CD4-positive, alpha-beta T cell (primary cell): ENCODE measurements around the gene ASTN2. TPM values are rescaled to one million over a fixed set of nuclear protein-coding genes. Genes with fewer than 3 reads are reported as not detected.

Experiments
- ATAC-seq: fragments of 200-7000 bp; cut with Tn5 transposase; one replicate; pipeline ENCODE4 v1.10.0; 2022; ENCODE audit warnings: mild to moderate bottlenecking; ENCODE audit not compliant: poor library complexity
- CTCF ChIA-PET: fragments of 350-600 bp; sonication (Branson Sonifier 250); formaldehyde crosslinking; loops from one replicate; lab custom pipeline; 2021; ENCODE audit warnings: antibody characterized with exemption, inconsistent platforms; lab: Charles Lee
- POLR2A ChIA-PET: fragments of 350-600 bp; sonication (Branson Sonifier 250); formaldehyde crosslinking; loops from one replicate; lab custom pipeline; 2021; ENCODE audit warnings: antibody characterized with exemption, inconsistent platforms; lab: Charles Lee
- DNase-seq, 14 experiments: peaks; one replicate each; pipeline ENCODE4 v3.0.0-alpha.2; 2013 to 2020; ENCODE audit warnings: mixed read lengths in 2 of 14
- H3K27ac ChIP-seq, 2 donors: one replicate each; pipeline versions ENCODE4 v1.5.1 to v1.7.0; 2013; ENCODE audit warnings: low read length in 2 of 2, low read depth in 1 of 2, mild to moderate bottlenecking in 1 of 2
- H3K27me3 ChIP-seq, 2 experiments: 1 replicate in 1 of 2; 2 replicates in 1 of 2; pipeline versions ENCODE4 v1.6.1 to v1.7.0; 2013; ENCODE audit warnings: low read length in 2 of 2, control low read depth in 1 of 2, mild to moderate bottlenecking in 1 of 2, moderate library complexity in 1 of 2; ENCODE audit not compliant: insufficient read depth in 2 of 2, control insufficient read depth in 1 of 2
- H3K36me3 ChIP-seq: one replicate; pipeline ENCODE4 v1.6.1; 2013; ENCODE audit warnings: low read length, control low read depth; ENCODE audit not compliant: insufficient read depth
- H3K4me1 ChIP-seq: one replicate; pipeline ENCODE4 v1.6.1; 2013; ENCODE audit warnings: low read length, control low read depth; ENCODE audit not compliant: insufficient read depth
- H3K4me3 ChIP-seq: one replicate; pipeline ENCODE4 v1.5.1; 2013; ENCODE audit warnings: mild to moderate bottlenecking, low read length, moderate library complexity
- H3K9me3 ChIP-seq, 2 experiments: 1 replicate in 1 of 2; 2 replicates in 1 of 2; pipeline versions ENCODE4 v1.6.1 to v1.7.0; 2013; ENCODE audit warnings: low read length in 2 of 2, mild to moderate bottlenecking in 2 of 2, control low read depth in 1 of 2, moderate library complexity in 1 of 2; ENCODE audit not compliant: control insufficient read depth in 1 of 2, insufficient read depth in 1 of 2
- H3K27ac Mint-ChIP-seq: one replicate; pipeline ENCODE4 v1.8.0; 2020; ENCODE audit warnings: mixed read lengths
- H3K27me3 Mint-ChIP-seq: one replicate; pipeline ENCODE4 v1.8.0; 2021; ENCODE audit warnings: mixed read lengths
- H3K36me3 Mint-ChIP-seq: one replicate; pipeline ENCODE4 v1.8.0; 2021; ENCODE audit warnings: low read depth, mixed read lengths
- H3K4me1 Mint-ChIP-seq: one replicate; pipeline ENCODE4 v1.8.0; 2021; ENCODE audit warnings: low read depth, mixed read lengths
- H3K4me3 Mint-ChIP-seq: one replicate; pipeline ENCODE4 v1.8.0; 2020; ENCODE audit warnings: mild to moderate bottlenecking, mixed read lengths
- H3K9me3 Mint-ChIP-seq: one replicate; pipeline ENCODE4 v1.8.0; 2020; ENCODE audit warnings: mixed read lengths
- CTCF ChIP-seq: fragments of 200-600 bp; IDR thresholded peaks from one replicate; pipeline ENCODE4 v1.8.0; 2022; ENCODE audit warnings: antibody characterized with exemption, mild to moderate bottlenecking
- intact Hi-C, 2 experiments: fragments of 100-400 bp; cut with DNase I in 1 of 2; cut with micrococcal nuclease in 1 of 2; formaldehyde crosslinking; loops; one replicate each; pipeline versions ENCODE4 v1.15.1 to v1.9.0; 2023 to 2025; cut with DNase I, micrococcal nuclease
- total RNA-seq, 174 experiments: library from RNA in 2 of 174; stranded (reverse) in 2 of 174; gene quantifications; one replicate each; pipeline ENCODE4 v1.2.3 and lab custom pipeline; 2021 to 2026

Gene ASTN2
- total RNA-seq, 2 experiments from 2014 or later: 2.3 to 2.4 TPM

GRCh38 chr9:116479056-116479544, 935.8 kb downstream of the ASTN2 start:
- H3K4me3 Mint-ChIP-seq: no peak overlapping the region
- no peaks in the 10 kb centered on the region for H3K9me3 Mint-ChIP-seq
- Histone ChIP-seq H3K4me1 (no peaks in the 10 kb centered on the region), H3K27ac (no peak overlapping the region), H3K9me3 (no peaks in the 10 kb centered on the region), H3K27me3 (no peaks in the 10 kb centered on the region), H3K4me3 (no peak overlapping the region), H3K36me3 (no peaks in the 10 kb centered on the region)
- POLR2A ChIA-PET: no interaction called here
- H3K4me1 Mint-ChIP-seq: no peaks in the 10 kb centered on the region
- H3K27me3 Mint-ChIP-seq: no peaks in the 10 kb centered on the region
- ATAC-seq (no peak), DNase-seq (no peak)
- H3K27ac Mint-ChIP-seq: no peak overlapping the region
- no peak for TF ChIP-seq CTCF
- intact Hi-C loops: no loop called here
- CTCF ChIA-PET: no interaction called here
- peaks cover 9% of the 10 kb centered on the region for H3K36me3 Mint-ChIP-seq

- peaks cover 9% of the 10 kb centered on the region for H3K36me3 Mint-ChIP-seq
- H3K4me1 ChIP-seq: no peaks in the 10 kb centered on the region
- DNase-seq: no peak
- no peak overlapping the region for H3K27ac Mint-ChIP-seq
- no peak overlapping the region for H3K27ac ChIP-seq
- TF ChIP-seq CTCF: no peak
- no peaks in the 10 kb centered on the region for H3K27me3 ChIP-seq
- H3K4me1 Mint-ChIP-seq: no peaks in the 10 kb centered on the region
- H3K9me3 ChIP-seq: no peaks in the 10 kb centered on the region
- no peak for ATAC-seq
- no peaks in the 10 kb centered on the region for H3K27me3 Mint-ChIP-seq
- no peaks in the 10 kb centered on the region for H3K36me3 ChIP-seq
- intact Hi-C loops: no loop called here
- H3K4me3 ChIP-seq: no peak overlapping the region
- CTCF ChIA-PET: no interaction called here
- POLR2A ChIA-PET: no interaction called here
- no peak overlapping the region for H3K4me3 Mint-ChIP-seq
- H3K9me3 Mint-ChIP-seq: no peaks in the 10 kb centered on the region
Measured at GRCh38 chr9:116477584-116478141, 937.2 kb downstream of the ASTN2 start.

- peaks cover 9% of the 10 kb centered on the region for H3K36me3 Mint-ChIP-seq
- no peak for ATAC-seq
- no peaks in the 10 kb centered on the region for H3K4me1 ChIP-seq
- H3K9me3 Mint-ChIP-seq: no peaks in the 10 kb centered on the region
- ChIA-PET POLR2A (no interaction called here), CTCF (no interaction called here)
- TF ChIP-seq CTCF: no peak
- H3K27me3 ChIP-seq: no peaks in the 10 kb centered on the region
- H3K36me3 ChIP-seq: no peaks in the 10 kb centered on the region
- H3K4me3 ChIP-seq: no peak overlapping the region
- no peaks in the 10 kb centered on the region for H3K4me1 Mint-ChIP-seq
- no peak overlapping the region for H3K27ac Mint-ChIP-seq
- no peaks in the 10 kb centered on the region for H3K9me3 ChIP-seq
- intact Hi-C loops: no loop called here
- H3K4me3 Mint-ChIP-seq: no peak overlapping the region
- DNase-seq: no peak
- H3K27me3 Mint-ChIP-seq: no peaks in the 10 kb centered on the region
- no peak overlapping the region for H3K27ac ChIP-seq
Measured at GRCh38 chr9:116476935-116477381, 937.9 kb downstream of the ASTN2 start.
